MM.1S (cell line): ENCODE measurements around the gene POLR1A.

Experiments used
- DNase-seq: peaks from one replicate; pipeline ENCODE4 v3.0.0-alpha.2; 2015
- H2AFZ ChIP-seq: fragments of 300-600 bp; sonication (generic); 2 replicates; pipeline ENCODE4 v1.6.0; 2016; ENCODE audit warnings: antibody characterized with exemption, low read length
- H3F3A ChIP-seq: fragments of 300-600 bp; sonication (generic); 2 replicates; pipeline ENCODE4 v1.6.1; 2016; ENCODE audit warnings: mild to moderate bottlenecking, antibody characterized with exemption, low read length, moderate library complexity, mixed read lengths; ENCODE audit not compliant: insufficient read depth
- H3K27ac ChIP-seq: fragments of 300-600 bp; sonication (generic); 2 replicates; pipeline ENCODE4 v1.5.1; 2016; ENCODE audit warnings: mild to moderate bottlenecking, low read length
- H3K27me3 ChIP-seq: fragments of 300-600 bp; sonication (generic); replicated peaks from 2 replicates; pipeline ENCODE4 v1.6.0; 2016; ENCODE audit warnings: low read length; ENCODE audit not compliant: insufficient read depth
- H3K36me3 ChIP-seq: fragments of 300-600 bp; sonication (generic); replicated peaks from 2 replicates; pipeline ENCODE4 v1.6.1; 2016; ENCODE audit warnings: mild to moderate bottlenecking, low read length, mixed read lengths; ENCODE audit not compliant: insufficient read depth
- H3K4me1 ChIP-seq: fragments of 300-600 bp; sonication (generic); 2 replicates; pipeline ENCODE4 v1.6.1; 2016; ENCODE audit warnings: low read length, mixed read lengths
- H3K4me2 ChIP-seq: fragments of 300-600 bp; sonication (generic); 2 replicates; pipeline ENCODE4 v1.6.0; 2016; ENCODE audit warnings: low read depth, low read length
- H3K4me3 ChIP-seq: fragments of 300-600 bp; sonication (generic); 2 replicates; pipeline ENCODE4 v1.5.1; 2016; ENCODE audit warnings: low read length, mixed read lengths
- H3K79me2 ChIP-seq: fragments of 300-600 bp; sonication (generic); 2 replicates; pipeline ENCODE4 v1.6.1; 2016; ENCODE audit warnings: mixed run types, low read length, mixed read lengths
- H3K9ac ChIP-seq: fragments of 300-600 bp; sonication (generic); 2 replicates; pipeline ENCODE4 v1.6.1; 2016; ENCODE audit warnings: low read length, mixed read lengths
- H3K9me2 ChIP-seq: fragments of 300-600 bp; sonication (generic); replicated peaks from 2 replicates; pipeline ENCODE4 v1.6.1; 2016; ENCODE audit warnings: mild to moderate bottlenecking, low read length, mixed read lengths; ENCODE audit not compliant: insufficient read depth
- H3K9me3 ChIP-seq: fragments of 300-600 bp; sonication (generic); replicated peaks from 2 replicates; pipeline ENCODE4 v1.6.1; 2016; ENCODE audit warnings: mild to moderate bottlenecking, low read length, mixed read lengths; ENCODE audit not compliant: insufficient read depth
- H4K20me1 ChIP-seq: fragments of 300-600 bp; sonication (generic); 2 replicates; pipeline ENCODE4 v1.6.1; 2016; ENCODE audit warnings: mild to moderate bottlenecking, low read length, moderate library complexity, mixed read lengths; ENCODE audit not compliant: insufficient read depth
- CTCF ChIP-seq: fragments of 300-600 bp; sonication (generic); IDR thresholded peaks from 2 replicates; pipeline ENCODE4 v1.5.1; 2016; ENCODE audit warnings: antibody characterized with exemption, low read length, mixed read lengths
- EZH2 ChIP-seq: fragments of 300-600 bp; sonication (generic); optimal IDR thresholded peaks from 2 replicates; pipeline ENCODE3; 2017; ENCODE audit warnings: low read depth, mild to moderate bottlenecking, antibody characterized with exemption, low read length, mixed read lengths
- EZH2phosphoT487 ChIP-seq: fragments of 300-600 bp; sonication (generic); IDR thresholded peaks from 2 replicates; pipeline ENCODE4 v1.6.1; 2018; ENCODE audit warnings: antibody characterized with exemption, low read length

The POLR1A gene

GRCh38 chr2:86066915-86067314, 38.8 kb downstream of the POLR1A start:
- no peak for DNase-seq
- Histone ChIP-seq H3K4me2 (no peak overlapping the region), H4K20me1 (no peaks in the 10 kb centered on the region), H2AFZ (no peak overlapping the region), H3K36me3 (peaks cover 8% of the 10 kb centered on the region; the same call in 1 of the 2 replicates), H3K4me1 (peaks cover 54% of the 10 kb centered on the region), H3K4me3 (no peak overlapping the region), H3F3A (peaks cover 35% of the 10 kb centered on the region), H3K79me2 (peaks cover 23% of the 10 kb centered on the region), H3K9me3 (no peaks in the 10 kb centered on the region), H3K27me3 (no peaks in the 10 kb centered on the region), H3K9me2 (no peaks in the 10 kb centered on the region), H3K27ac (no peak overlapping the region), H3K9ac (no peak overlapping the region)
- no peak for TF ChIP-seq EZH2phosphoT487
- TF ChIP-seq CTCF = no peak
- TF ChIP-seq EZH2 = no peak

- H3K27me3 ChIP-seq = no peaks in the 10 kb centered on the region
- H3K4me1 ChIP-seq = peaks cover 51% of the 10 kb centered on the region
- H3K4me3 ChIP-seq = no peak overlapping the region
- no peak for DNase-seq
- H2AFZ ChIP-seq = no peak overlapping the region
- H3F3A ChIP-seq = peaks cover 33% of the 10 kb centered on the region
- no peaks in the 10 kb centered on the region for H4K20me1 ChIP-seq
- H3K27ac ChIP-seq = no peak overlapping the region
- no peak overlapping the region for H3K4me2 ChIP-seq
- H3K9me3 ChIP-seq = no peaks in the 10 kb centered on the region
- no peaks in the 10 kb centered on the region for H3K9me2 ChIP-seq
- peaks cover 8% of the 10 kb centered on the region; the same call in 1 of the 2 replicates for H3K36me3 ChIP-seq
- H3K79me2 ChIP-seq = peaks cover 28% of the 10 kb centered on the region
- H3K9ac ChIP-seq = no peak overlapping the region
- no peak for TF ChIP-seq CTCF
- no peak for TF ChIP-seq EZH2phosphoT487
- no peak for TF ChIP-seq EZH2
These were observed 39.6 kb downstream of the POLR1A start for GRCh38 chr2:86066007-86066578.

- TF ChIP-seq CTCF (no peak), EZH2phosphoT487 (no peak), EZH2 (no peak)
- peaks cover 33% of the 10 kb centered on the region for H3F3A ChIP-seq
- no peak overlapping the region for H2AFZ ChIP-seq
- H3K4me1 ChIP-seq = peaks cover 51% of the 10 kb centered on the region
- H3K4me2 ChIP-seq = no peak overlapping the region
- no peaks in the 10 kb centered on the region for H3K9me3 ChIP-seq
- peaks cover 28% of the 10 kb centered on the region for H3K79me2 ChIP-seq
- DNase-seq = no peak
- no peaks in the 10 kb centered on the region for H3K9me2 ChIP-seq
- peak overlapping the region; percentile 79; the same call in 1 of the 2 replicates for H3K27ac ChIP-seq
- H3K9ac ChIP-seq = no peak overlapping the region
- H3K4me3 ChIP-seq = no peak overlapping the region
- peaks cover 8% of the 10 kb centered on the region; the same call in 1 of the 2 replicates for H3K36me3 ChIP-seq
- no peaks in the 10 kb centered on the region for H4K20me1 ChIP-seq
- H3K27me3 ChIP-seq = no peaks in the 10 kb centered on the region
These were observed 40.2 kb downstream of the POLR1A start for GRCh38 chr2:86065512-86065911.
